HL-60 (cell line): ENCODE data around the gene BCAS3.

Experiments used
- POLR2AphosphoS5 ChIP-seq: IDR thresholded peaks from 2 replicates; pipeline ENCODE4 v1.6.1; 2012; ENCODE audit warnings: low read depth
- TF ChIP-seq, protein P1 (sequence below): IDR thresholded peaks from 2 replicates; pipeline ENCODE4 v1.6.1; 2012; ENCODE audit warnings: low read depth; ENCODE audit not compliant: insufficient replicate concordance
- TF ChIP-seq, protein P2 (sequence below): IDR thresholded peaks from one replicate; pipeline ENCODE4 v1.5.1; 2011; ENCODE audit warnings: low read length, control low read depth, inconsistent platforms; ENCODE audit not compliant: insufficient read depth

DNA sequence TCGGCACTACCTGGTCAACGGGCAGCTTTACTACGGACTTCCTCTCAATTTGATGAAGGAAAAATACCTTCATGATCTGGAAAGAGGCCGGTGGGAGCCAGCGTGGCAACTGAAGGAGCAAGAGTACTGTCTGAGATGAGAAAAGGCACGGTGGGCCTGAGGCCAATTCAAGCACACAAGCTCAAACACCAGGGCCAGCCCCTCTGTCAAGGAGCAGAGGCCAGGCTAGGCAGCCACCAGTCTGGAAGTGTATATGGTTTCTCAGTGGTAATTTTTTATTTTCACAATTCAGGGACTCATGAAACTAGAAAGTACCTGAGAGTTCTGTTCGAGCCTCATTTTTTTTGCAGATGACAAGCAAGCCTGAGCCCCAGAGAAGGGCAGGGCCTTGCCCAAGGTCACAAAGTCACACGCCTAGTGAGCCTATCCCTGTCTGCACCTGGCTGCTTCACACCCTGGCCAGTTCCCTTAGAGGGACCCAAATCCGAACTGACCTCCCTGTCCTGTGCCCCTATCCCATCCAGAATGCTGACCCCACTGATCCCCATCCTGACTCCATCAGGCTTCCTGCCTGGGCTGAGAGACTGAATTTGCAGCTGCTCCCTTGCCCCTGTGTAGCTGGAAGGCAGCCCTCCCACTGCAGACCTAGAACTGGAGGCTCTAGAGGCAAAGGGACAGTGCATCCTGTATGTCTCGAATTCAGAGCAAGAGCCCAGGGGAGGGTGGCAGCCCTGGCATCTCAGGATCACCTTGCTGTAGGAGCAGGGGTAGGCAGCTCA lies 717.2 kb downstream of the BCAS3 start:
- TF ChIP-seq, protein P1, sequence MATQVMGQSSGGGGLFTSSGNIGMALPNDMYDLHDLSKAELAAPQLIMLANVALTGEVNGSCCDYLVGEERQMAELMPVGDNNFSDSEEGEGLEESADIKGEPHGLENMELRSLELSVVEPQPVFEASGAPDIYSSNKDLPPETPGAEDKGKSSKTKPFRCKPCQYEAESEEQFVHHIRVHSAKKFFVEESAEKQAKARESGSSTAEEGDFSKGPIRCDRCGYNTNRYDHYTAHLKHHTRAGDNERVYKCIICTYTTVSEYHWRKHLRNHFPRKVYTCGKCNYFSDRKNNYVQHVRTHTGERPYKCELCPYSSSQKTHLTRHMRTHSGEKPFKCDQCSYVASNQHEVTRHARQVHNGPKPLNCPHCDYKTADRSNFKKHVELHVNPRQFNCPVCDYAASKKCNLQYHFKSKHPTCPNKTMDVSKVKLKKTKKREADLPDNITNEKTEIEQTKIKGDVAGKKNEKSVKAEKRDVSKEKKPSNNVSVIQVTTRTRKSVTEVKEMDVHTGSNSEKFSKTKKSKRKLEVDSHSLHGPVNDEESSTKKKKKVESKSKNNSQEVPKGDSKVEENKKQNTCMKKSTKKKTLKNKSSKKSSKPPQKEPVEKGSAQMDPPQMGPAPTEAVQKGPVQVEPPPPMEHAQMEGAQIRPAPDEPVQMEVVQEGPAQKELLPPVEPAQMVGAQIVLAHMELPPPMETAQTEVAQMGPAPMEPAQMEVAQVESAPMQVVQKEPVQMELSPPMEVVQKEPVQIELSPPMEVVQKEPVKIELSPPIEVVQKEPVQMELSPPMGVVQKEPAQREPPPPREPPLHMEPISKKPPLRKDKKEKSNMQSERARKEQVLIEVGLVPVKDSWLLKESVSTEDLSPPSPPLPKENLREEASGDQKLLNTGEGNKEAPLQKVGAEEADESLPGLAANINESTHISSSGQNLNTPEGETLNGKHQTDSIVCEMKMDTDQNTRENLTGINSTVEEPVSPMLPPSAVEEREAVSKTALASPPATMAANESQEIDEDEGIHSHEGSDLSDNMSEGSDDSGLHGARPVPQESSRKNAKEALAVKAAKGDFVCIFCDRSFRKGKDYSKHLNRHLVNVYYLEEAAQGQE: no peak
- TF ChIP-seq, protein P2, sequence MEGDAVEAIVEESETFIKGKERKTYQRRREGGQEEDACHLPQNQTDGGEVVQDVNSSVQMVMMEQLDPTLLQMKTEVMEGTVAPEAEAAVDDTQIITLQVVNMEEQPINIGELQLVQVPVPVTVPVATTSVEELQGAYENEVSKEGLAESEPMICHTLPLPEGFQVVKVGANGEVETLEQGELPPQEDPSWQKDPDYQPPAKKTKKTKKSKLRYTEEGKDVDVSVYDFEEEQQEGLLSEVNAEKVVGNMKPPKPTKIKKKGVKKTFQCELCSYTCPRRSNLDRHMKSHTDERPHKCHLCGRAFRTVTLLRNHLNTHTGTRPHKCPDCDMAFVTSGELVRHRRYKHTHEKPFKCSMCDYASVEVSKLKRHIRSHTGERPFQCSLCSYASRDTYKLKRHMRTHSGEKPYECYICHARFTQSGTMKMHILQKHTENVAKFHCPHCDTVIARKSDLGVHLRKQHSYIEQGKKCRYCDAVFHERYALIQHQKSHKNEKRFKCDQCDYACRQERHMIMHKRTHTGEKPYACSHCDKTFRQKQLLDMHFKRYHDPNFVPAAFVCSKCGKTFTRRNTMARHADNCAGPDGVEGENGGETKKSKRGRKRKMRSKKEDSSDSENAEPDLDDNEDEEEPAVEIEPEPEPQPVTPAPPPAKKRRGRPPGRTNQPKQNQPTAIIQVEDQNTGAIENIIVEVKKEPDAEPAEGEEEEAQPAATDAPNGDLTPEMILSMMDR: no peak
- TF ChIP-seq POLR2AphosphoS5: no peak
